ENCODE measurements around the gene HIVEP1. TPM values are rescaled to one million over a fixed set of nuclear protein-coding genes. Genes with fewer than 3 reads are reported as not detected.

HIVEP1 gene
- total and polyA plus RNA-seq, 4 donors: 2.7 to 27.2 (median 6.2) TPM

- WGBS: 76% methylated on average over 9 of the region's 9 CpGs
- Histone ChIP-seq H3K9ac (ENCODE audit: low read depth in 1 of 2, low read length in 2 of 2) (peak overlapping the region; percentile 86 to 96), H3K27ac (ENCODE audit: low read depth in 1 of 2, low read length in 2 of 2) (peak overlapping the region; percentile 83 to 100), H3K4me1 (ENCODE audit: control insufficient read depth in 4 of 4, insufficient read depth in 4 of 4, low read length in 3 of 4) (peaks cover 0 to 16% (median 1%) of the 10 kb centered on the region in 4 donors), H3K27me3 (ENCODE audit: control insufficient read depth in 4 of 4, insufficient read depth in 4 of 4, low read length in 3 of 4) (no peaks in the 10 kb centered on the region), H3K36me3 (ENCODE audit: control insufficient read depth in 4 of 4, insufficient read depth in 3 of 4, low read depth in 1 of 4, low read length in 3 of 4) (no peaks in the 10 kb centered on the region), H3K9me3 (ENCODE audit: control insufficient read depth in 4 of 4, low read length in 3 of 4) (no peaks in the 10 kb centered on the region), H3K4me3 (ENCODE audit: low read depth in 1 of 3, low read length in 3 of 3) (peak overlapping the region in 2 of 3 donors; percentile 64 to 99)
- TF ChIP-seq FOXA2 (IDR thresholded peaks at IDR 0.05): no peak
- TF ChIP-seq HNF4A (conservative IDR thresholded peaks at IDR 0.05): no peak
- no peak for TF ChIP-seq JUND (IDR thresholded peaks at IDR 0.05)
- TF ChIP-seq FOXA1 (IDR thresholded peaks at IDR 0.05): no peak
- TF ChIP-seq RAD21 (IDR thresholded peaks at IDR 0.05): no peak
- no peak for TF ChIP-seq SP1 (IDR thresholded peaks at IDR 0.05)
- TF ChIP-seq CTCF (IDR thresholded peaks at IDR 0.05; ENCODE audit: low read depth, low read length, missing input control): no peak
- TF ChIP-seq MAX (IDR thresholded peaks at IDR 0.05): no peak
- no peak for TF ChIP-seq RXRA (IDR thresholded peaks at IDR 0.05)
- no peak for TF ChIP-seq TAF1 (conservative IDR thresholded peaks at IDR 0.05)
- TF ChIP-seq GABPA (IDR thresholded peaks at IDR 0.05 in 1 of 2, conservative IDR thresholded peaks at IDR 0.05 in 1 of 2): no peak
- no peak for TF ChIP-seq REST (IDR thresholded peaks at IDR 0.05)
- TF ChIP-seq HNF4G (IDR thresholded peaks at IDR 0.05): no peak
- TF ChIP-seq ATF3 (IDR thresholded peaks at IDR 0.05): no peak
- DNase-seq (ENCODE audit: low spot score): no peak
Measured at GRCh38 chr6:12007473-12007872, 4.6 kb upstream of the HIVEP1 start.

GRCh38 chr6:12007887-12008286 lies 4.2 kb upstream of the HIVEP1 start:
- H3K36me3 ChIP-seq (ENCODE audit: control insufficient read depth in 4 of 4, insufficient read depth in 3 of 4, low read depth in 1 of 4, low read length in 3 of 4): no peaks in the 10 kb centered on the region
- peak overlapping the region; percentile 64 to 99 (median 81) for H3K4me3 ChIP-seq (ENCODE audit: low read depth in 1 of 3, low read length in 3 of 3)
- H3K9ac ChIP-seq (ENCODE audit: low read depth in 1 of 2, low read length in 2 of 2): peak overlapping the region; percentile 86 to 96
- no peaks in the 10 kb centered on the region for H3K27me3 ChIP-seq (ENCODE audit: control insufficient read depth in 4 of 4, insufficient read depth in 4 of 4, low read length in 3 of 4)
- H3K27ac ChIP-seq (ENCODE audit: low read depth in 1 of 2, low read length in 2 of 2): peak overlapping the region; percentile 83 to 100
- H3K4me1 ChIP-seq (ENCODE audit: control insufficient read depth in 4 of 4, insufficient read depth in 4 of 4, low read length in 3 of 4): peaks cover 0 to 16% (median 1%) of the 10 kb centered on the region in 4 donors
- DNase-seq (ENCODE audit: low spot score): no peak
- 31% methylated on average over 4 of the region's 4 CpGs for WGBS
- H3K9me3 ChIP-seq (ENCODE audit: control insufficient read depth in 4 of 4, low read length in 3 of 4): no peaks in the 10 kb centered on the region
- no peak for TF ChIP-seq RAD21 (IDR thresholded peaks at IDR 0.05)
- no peak for TF ChIP-seq ATF3 (IDR thresholded peaks at IDR 0.05)
- no peak for TF ChIP-seq ZBTB33 (IDR thresholded peaks at IDR 0.05)
- no peak for TF ChIP-seq HNF4G (IDR thresholded peaks at IDR 0.05)
- no peak for TF ChIP-seq CTCF (IDR thresholded peaks at IDR 0.05; ENCODE audit: low read depth, low read length, missing input control)
- TF ChIP-seq EGR1 (IDR thresholded peaks at IDR 0.05; ENCODE audit: low read depth in 2 of 2): no peak
- no peak for TF ChIP-seq NR2F2 (IDR thresholded peaks at IDR 0.05)
- TF ChIP-seq HNF4A (conservative IDR thresholded peaks at IDR 0.05): no peak
- no peak for TF ChIP-seq REST (IDR thresholded peaks at IDR 0.05)
- TF ChIP-seq MAX (IDR thresholded peaks at IDR 0.05): no peak
- TF ChIP-seq JUND (IDR thresholded peaks at IDR 0.05): no peak
